Activated T-cell treated with anti-CD3 and anti-CD28 coated beads for 24 hours (primary cell): ENCODE measurements around the gene EIF4E1B.

Source experiments
- DNase-seq: peaks from one replicate; pipeline ENCODE4 v3.0.0-alpha.2; 2020; ENCODE audit warnings: low read depth

EIF4E1B gene

GRCh38 chr5:176606032-176606431 is 24.4 kb upstream of the EIF4E1B start:
- DNase-seq, result no peak

DNA sequence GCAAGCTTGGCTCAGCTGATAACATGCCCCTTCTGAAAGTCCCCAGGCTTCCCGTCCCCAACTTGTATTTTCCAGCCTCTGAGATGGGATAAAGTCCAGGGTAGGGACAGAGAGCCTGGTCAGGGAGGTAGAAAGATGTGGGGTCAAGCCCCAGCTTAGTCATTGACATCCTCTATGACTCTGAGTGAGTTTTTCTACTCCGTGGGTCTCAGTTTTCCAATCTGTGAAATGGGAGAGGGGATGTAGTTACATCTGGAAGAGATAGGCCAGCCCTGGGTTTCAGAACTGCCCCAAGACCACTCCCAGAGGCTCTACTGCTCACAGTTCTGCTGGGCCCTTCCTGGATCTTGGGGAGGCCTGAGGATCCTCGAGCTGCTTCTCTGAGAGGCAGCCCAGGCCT is 23.6 kb upstream of the EIF4E1B start:
- DNase-seq, result no peak

DNA sequence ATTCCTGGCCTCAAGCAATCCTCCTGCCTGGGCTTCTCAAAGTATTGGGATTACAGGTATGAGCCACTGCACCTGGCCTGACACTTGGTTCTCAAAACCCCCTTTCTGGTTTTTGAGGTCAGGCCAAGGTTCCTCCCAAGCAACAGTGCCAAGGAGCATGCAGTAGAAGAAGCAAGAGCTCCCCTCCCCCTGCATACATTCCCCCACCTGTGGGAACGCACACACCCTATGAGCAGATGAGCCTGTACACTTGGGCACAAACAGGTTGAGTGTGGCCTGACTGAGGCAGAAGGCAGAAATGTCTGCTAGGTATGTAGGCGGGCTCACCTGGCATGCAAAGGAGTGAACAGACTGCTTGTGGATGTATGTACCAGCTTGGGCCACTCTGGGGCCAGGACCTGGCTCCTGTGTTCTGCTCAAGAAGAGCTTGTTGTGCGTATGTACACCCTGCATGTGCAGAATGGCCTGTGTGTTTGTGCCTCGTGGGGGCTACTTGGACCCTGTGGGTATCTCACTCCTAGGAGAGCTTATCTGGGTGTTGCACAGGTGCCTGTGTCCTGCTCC is 22.3 kb upstream of the EIF4E1B start:
- no peak for DNase-seq

GRCh38 chr5:176608937-176609723 is 21.3 kb upstream of the EIF4E1B start:
- DNase-seq, result no peak

- peak; percentile 53 for DNase-seq
These were observed 20.6 kb upstream of the EIF4E1B start, which contains the start of gene GPRIN1 for GRCh38 chr5:176609724-176610434. TSS of gene GPRIN1 (minus strand) at chr5:176610156. CDS start at chr5:176599834, 10,322 bp downstream.

DNA sequence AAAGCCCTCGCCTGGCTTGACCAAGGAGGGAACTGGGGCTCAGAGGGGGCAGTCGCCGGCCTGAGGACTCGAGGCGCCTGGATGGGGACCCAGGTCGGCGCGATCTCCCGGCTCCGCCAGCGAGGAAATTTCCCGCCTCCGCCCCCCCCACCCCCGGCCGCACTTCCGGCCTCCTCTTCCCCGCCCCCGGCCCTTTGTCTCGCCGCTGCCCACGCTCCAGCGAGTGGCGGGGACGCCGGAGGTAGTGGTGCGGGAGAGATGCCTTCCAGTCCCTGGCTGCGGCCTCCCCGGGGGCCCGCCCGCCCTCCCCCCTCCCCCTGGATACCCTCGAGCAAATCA is 20.1 kb upstream of the EIF4E1B start:
- DNase-seq, result no peak

DNA sequence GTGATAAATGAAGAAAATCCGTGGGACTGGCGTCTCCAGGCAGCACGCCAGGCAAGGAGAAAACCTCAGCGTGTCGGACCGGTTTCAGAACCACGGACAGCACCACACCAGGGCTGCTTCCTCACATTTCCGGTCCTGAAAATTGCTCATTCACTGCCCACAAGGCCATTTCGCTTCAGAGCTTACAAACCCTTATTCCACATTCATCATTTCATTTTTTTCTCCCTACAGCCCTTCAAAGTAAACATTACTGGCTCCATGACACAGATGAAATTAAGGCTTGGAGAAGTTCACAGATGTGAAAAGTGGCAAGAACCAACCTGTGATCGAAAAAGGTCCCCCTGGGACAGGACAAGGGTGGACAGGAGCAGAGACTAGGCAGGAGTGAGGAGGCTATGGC is 19.0 kb upstream of the EIF4E1B start:
- DNase-seq, result no peak

DNA sequence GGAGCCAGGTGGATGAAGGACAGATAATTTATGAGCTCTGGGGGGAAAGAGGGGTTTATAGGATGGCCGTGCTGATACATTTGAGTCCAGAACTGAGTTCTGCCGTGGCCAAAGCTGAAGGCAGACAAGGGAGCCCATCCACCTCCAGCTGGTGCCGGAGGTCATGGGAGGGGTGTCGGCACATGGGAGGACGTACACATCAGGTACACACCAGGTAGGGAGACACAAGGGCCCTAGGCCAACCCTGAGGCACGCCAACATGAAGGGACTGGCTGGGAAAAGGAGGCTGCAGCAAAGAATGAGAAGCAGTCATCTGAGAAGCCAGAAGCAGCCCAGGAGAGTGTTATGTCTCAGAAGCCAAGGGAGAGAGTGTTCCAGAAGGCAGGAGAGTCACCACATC is 18.5 kb upstream of the EIF4E1B start:
- DNase-seq, result no peak

DNA sequence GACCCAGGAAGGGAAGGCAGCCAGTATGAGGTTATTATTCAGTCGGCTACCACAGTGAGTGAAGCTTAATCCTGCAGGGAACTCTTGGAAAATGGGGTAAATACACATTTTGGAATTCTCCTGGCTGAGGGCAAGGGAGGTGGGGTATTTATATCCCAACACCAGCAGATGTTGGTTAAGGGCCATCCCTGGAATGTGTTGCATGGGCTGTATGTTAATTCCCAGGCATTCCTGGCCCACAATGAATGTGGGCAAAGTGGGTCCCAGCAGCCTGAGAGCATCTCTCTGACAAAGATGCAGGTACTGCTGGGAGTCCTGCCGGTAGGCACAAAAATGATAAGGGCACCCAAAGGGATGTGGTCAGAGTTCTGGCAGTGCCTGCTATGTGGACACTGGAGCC is 17.6 kb upstream of the EIF4E1B start:
- no peak for DNase-seq

DNA sequence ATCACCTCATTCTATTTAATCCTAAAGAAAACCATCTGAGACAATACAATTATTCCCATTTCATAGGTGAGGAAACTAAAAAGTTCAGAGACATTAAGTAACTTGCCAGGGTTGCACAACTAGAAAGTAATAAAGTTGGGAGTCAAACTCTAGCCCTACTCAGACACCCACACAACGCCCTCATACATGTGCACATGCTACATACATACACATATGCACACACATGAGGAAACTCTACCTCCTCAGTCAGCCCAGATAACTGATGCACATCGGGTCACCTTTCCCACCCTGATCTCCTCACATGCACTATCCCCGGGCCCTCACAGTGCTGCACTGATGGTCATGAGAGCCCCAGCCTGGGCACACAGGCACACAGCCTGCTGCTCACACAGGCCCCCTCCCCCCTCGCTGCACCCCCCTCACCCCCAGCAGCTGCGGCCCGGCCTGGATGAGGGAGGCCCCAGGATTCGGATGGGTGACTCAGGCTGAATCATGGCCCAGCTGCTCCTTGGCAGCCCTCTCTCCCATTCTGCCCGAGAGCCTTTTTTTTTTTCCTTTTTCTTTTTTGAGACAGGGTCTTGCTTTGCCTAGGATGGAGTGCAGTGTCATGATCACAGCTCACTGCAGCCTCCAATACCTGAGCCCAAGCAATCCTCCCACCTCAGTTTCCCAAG is 15.5 kb upstream of the EIF4E1B start:
- no peak for DNase-seq

DNA sequence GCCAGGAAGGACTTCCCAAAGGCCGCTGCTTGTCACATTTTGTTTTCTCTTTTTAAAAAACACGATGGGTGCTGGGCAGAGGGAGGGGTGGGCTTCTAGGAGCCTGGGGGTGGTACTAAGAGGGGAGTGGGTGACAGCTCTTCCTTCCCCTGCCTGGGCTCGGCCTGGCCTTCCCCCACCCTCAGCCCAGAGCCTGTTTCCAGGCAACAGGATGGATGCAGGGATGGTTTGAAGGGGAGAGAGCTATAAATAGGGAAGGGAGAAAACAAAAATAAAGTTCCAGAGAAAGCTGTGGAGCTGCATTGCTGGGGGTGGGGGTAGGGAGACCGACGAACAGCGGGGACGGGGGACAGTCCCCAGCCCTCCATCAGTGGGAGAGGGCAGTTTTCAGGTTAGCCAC is 14.0 kb upstream of the EIF4E1B start:
- no peak for DNase-seq

- DNase-seq, result no peak
These were observed 11.7 kb upstream of the EIF4E1B start for GRCh38 chr5:176618783-176619182.

- peak; percentile 77 for DNase-seq
These were observed 11.3 kb upstream of the EIF4E1B start for GRCh38 chr5:176619203-176619568.

DNA sequence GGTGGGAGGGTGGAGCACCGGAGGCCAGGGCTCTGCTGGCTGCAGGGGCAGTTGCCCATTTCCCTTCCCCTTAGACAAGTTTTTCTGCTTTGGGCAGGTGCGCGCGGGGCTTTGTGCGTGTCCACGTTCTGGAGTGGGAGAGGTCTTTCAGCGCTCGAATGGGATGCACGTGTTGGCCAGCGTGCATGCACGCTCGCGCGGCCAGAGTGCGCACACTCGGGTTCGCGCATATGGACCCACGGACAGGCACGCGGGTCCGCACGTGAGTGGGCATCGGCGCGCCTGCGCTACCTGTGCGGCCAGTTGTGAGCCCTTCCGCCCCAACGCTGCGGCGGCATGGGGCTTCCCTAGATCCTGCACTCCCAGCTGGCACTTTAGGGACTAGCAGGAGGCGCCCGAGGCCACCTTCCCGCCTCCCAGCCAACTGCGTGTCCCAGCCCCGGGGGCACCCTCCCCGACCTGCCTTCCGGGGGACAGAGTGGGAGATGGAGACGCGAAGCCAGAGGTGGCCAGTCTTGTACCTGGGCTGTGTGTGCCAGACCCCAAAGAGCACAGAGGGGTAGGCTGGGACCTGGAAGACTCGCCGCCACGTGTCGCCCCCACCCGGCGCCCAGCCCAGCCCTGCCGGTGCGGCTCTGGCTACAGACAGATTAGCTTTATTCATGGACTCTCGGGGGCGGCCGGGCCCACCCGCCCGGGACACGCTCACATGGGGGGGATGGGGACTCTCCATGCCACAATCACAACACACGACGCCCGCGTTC is 10.7 kb upstream of the EIF4E1B start:
- DNase-seq, result no peak

DNA sequence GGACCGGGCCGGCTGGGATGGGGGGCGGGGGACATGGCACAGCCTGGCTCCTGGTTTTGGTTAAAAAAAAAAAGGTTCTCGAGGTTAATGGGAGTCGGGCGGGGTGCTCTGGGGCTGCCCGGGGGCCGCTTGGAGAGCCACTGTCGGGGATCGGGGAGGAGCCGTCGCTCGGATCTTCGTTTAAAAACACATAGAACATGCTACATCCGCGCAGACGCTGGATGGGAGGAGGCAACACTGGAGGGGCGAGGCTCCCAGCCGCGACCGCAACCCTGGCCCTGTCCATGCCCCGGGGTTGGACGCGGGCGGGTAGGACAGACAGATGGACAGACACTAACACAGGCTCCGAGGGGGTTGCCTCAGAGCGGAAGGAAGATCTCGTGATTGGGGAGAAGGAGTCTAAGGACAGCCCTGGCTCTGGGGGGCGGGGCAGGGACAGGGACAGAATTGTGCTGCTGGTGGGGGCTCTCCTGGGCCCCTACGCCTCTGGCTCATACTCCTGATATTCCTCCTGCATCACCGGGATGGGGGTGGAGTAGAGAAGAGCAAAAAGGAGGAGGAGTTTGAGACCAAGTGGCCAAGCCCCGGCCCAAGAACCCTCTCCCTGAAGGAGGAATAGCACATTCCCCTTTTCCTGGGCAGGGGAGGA is 10.0 kb upstream of the EIF4E1B start:
- no peak for DNase-seq

- no peak for DNase-seq
These were observed 8.8 kb upstream of the EIF4E1B start for GRCh38 chr5:176621661-176622079.

GRCh38 chr5:176624142-176624541 is 6.3 kb upstream of the EIF4E1B start:
- DNase-seq, result no peak

- DNase-seq, result no peak
These were observed 5.5 kb upstream of the EIF4E1B start for GRCh38 chr5:176624938-176625337.

GRCh38 chr5:176625512-176625911 is 5.0 kb upstream of the EIF4E1B start:
- DNase-seq, result no peak

- DNase-seq, result no peak
These were observed 4.3 kb upstream of the EIF4E1B start for GRCh38 chr5:176625966-176626875.

DNA sequence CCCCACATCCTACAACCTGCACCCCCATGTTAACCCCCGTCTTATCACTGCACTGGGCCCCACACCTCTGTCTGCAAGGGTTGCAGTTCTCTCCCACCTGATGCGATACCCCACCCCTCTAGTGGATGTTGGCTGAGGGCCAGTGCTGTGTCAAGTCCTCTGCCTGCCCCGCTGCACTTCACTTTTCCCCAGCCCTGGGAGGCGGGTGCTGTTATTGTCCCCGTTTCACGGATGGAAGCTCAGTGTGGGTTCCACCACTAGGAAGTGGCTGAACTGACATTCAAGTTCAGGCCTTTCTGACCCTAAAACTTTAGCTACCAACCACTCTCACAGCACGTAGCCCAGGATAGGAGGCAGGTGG is 3.6 kb upstream of the EIF4E1B start:
- no peak for DNase-seq
